HG03025 (cell line): ENCODE measurements around the gene RFLNA.

Experiments
- ATAC-seq: cut with Tn5 transposase; IDR thresholded peaks from one replicate; pipeline ENCODE4 v1.9.1; 2021; ENCODE audit warnings: mild to moderate bottlenecking, moderate library complexity; ENCODE audit not compliant: unreplicated experiment, low FRiP score

RFLNA gene

DNA sequence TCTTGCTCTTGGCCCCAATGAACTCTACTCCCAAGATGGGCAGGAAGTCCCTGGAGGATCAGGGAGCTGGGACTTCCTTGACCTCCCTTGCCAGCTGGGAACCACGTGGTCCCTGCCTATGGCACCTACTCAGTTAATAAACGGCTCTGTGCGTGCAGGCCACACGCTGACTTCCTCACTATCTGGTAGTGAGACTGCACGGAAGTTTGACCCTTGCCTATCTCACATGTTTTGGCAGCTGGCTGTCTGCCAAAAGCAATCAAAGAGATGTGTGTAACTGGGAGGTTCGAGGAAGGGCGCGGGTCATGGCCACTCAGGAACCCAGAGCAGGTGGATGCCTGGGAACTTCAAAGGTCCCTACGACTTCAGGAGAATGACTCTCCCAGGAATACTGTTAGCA, 57.9 kb downstream of the RFLNA start:
- no peak for ATAC-seq

- no peak for ATAC-seq
Observed at GRCh38 chr12:124354400-124354799, 59.5 kb downstream of the RFLNA start.

DNA sequence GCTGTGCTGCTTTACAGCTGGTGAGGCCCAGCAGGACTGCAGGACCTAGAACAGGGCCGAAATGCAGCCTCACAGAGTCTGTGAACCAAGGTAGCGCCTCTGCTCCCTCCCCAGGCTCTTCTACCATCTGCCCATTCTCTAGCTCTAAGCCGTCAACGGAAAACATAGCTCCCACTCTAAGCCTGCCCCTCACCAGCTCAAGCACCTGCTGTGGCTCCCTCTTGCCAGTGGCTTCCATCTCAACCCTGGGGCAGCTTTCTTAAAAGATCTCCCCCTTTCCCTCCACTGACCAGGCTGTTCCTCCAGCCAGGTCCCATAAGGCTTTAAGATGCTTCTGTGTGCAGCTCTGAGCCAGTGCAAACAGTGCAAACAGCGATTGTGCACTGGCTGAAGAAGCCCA, 61.3 kb downstream of the RFLNA start:
- no peak for ATAC-seq

GRCh38 chr12:124357616-124358015, 62.7 kb downstream of the RFLNA start:
- no peak for ATAC-seq

- no peak for ATAC-seq
Observed at GRCh38 chr12:124358572-124358971, 63.7 kb downstream of the RFLNA start.

- no peak for ATAC-seq
Observed at GRCh38 chr12:124359671-124360581, 65.0 kb downstream of the RFLNA start.

DNA sequence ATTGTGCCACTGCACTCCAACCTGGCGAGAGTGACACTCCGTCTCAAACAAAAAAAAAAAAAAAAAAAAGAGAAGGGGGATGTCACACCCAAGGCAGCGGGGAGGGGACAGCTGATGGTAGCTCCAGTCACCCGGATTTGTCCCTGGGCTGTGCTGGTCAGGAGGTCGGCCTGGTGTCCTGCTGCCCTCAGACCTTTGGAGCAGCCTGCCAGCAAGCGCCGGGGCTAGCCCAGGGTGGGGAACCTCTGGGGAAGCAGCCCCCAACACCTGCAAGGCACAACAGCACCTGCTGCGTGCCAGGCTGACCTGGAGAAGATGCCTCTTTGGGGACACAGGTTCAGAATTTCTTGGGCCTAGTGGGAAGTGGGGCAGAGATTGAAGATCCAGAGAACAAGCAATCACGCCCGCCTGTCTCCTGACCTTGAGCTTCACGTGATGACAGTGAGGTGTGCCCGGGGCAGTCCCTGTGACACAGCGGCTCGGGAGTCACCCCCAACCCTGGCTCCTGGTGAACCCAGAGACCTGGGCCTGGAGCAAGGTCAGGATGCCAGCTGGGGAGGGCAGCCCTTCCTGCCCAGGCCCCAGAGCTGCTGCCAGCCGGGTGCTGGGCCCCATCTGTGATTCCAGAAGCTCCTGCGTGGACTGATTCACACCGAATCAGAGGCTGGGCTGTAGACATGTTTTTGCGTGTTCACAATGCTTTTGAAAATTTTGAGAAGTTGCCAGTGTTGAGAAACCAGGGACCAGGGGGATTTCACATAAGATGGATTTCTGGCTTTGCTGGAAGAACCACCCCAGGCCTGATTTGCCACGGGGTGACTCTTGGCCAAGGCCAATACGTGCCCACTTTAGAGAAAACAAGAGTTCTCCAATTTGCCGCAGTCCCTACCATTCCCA, 66.4 kb downstream of the RFLNA start:
- ATAC-seq: no peak

DNA sequence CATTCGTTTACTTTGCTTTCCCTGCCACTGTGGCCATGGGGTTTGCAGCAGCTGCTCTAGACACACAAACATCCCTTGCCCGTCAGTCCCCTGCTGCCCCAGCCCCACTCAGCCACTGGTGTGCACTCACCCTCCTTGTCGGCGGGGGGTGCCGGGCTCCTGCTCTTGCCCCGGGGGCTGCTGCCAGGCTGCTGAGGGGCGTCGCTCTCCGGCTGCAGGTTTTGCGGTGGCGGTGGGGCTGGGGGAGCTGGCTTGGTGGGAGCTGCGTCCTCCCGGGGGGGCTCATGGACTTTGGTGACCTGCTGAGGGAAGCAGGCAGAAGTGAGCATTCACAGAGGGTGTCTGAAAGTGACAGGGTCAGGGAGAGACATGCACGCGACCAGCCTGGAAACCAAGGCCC, 67.1 kb downstream of the RFLNA start:
- no peak for ATAC-seq

GRCh38 chr12:124363353-124363965, 68.6 kb downstream of the RFLNA start:
- ATAC-seq: no peak

DNA sequence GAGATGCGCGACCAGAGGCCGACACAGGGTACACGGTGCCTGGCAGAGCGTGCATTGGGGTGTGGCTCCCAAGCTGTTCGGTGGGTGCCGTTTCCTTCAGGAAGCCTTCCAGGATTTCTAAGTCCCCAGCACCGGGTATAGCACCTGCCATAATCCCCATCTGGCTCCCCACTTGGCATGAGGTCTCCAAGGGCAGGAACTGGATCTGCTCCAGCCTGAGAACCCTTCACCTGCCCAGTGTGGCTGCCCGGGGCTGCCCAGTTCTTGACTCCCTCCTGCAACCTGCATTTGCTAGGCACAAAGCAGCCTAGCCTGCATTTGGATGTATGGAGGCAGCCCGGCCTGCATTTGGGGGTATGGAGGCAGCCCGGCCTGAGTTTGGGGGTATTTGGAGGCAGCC, 69.7 kb downstream of the RFLNA start:
- ATAC-seq: no peak
